Measurements from ENCODE around the gene CLASP1. TPM values are rescaled to one million over a fixed set of nuclear protein-coding genes. Genes with fewer than 3 reads are reported as not detected.

CLASP1 gene
- total and polyA plus RNA-seq, 2 experiments from 2014 or later, result 16.6 to 56.3 TPM

- no peak for TF ChIP-seq ZNF462 (CRISPR knock-in tag; IDR thresholded peaks at IDR 0.05)
- no peak for TF ChIP-seq EZH2 (IDR thresholded peaks at IDR 0.05; ENCODE audit: low read depth, unreplicated experiment)
- TF ChIP-seq JUNB (IDR thresholded peaks at IDR 0.05; ENCODE audit: unreplicated experiment), result no peak
- TF ChIP-seq POLR2AphosphoS5 (IDR thresholded peaks at IDR 0.05; ENCODE audit: low read depth), result no peak
- no peak for TF ChIP-seq STAT1 (IDR thresholded peaks at IDR 0.05; ENCODE audit: unreplicated experiment)
- no peak for TF ChIP-seq CREB1 (CRISPR knock-in tag; IDR thresholded peaks at IDR 0.05; ENCODE audit: low read depth)
- no peak for TF ChIP-seq ZNF331 (CRISPR knock-in tag; IDR thresholded peaks at IDR 0.05; ENCODE audit: low read depth)
Observed at GRCh38 chr2:121505986-121506586, 143.2 kb downstream of the CLASP1 start (continued).

- H3K4me3 Mint-ChIP-seq, result no peak overlapping the region
- H3K27ac Mint-ChIP-seq, result no peak overlapping the region
- H3K36me3 Mint-ChIP-seq (ENCODE audit: low read depth), result peaks cover 32% of the 10 kb centered on the region
- H3K4me1 ChIP-seq (ENCODE audit: insufficient read depth), result peaks cover 1% of the 10 kb centered on the region; the same call in 1 of the 2 replicates
- peaks cover 4% of the 10 kb centered on the region for H4K20me1 ChIP-seq (replicated peaks; ENCODE audit: insufficient read depth)
- H3K4me2 ChIP-seq, result no peak overlapping the region
- H3K9me2 ChIP-seq (ENCODE audit: insufficient read depth), result peaks cover 2% of the 10 kb centered on the region; the same call in 1 of the 2 replicates
- H3K27me3 ChIP-seq (ENCODE audit: insufficient read depth), result no peaks in the 10 kb centered on the region
- H3K36me3 ChIP-seq (ENCODE audit: insufficient read depth), result peaks cover 11% of the 10 kb centered on the region
- no peaks in the 10 kb centered on the region for H3F3A ChIP-seq (replicated peaks; ENCODE audit: low read depth)
- DNase-seq (ENCODE audit: low spot score) (no peak), ATAC-seq (no peak)
- no peak overlapping the region for H3K27ac ChIP-seq (ENCODE audit: low read depth)
- TF ChIP-seq ZNF331 (CRISPR knock-in tag; IDR thresholded peaks at IDR 0.05; ENCODE audit: low read depth) (no peak), ETS1 (IDR thresholded peaks at IDR 0.05) (no peak), NANOG (IDR thresholded peaks at IDR 0.05; ENCODE audit: borderline replicate concordance) (no peak), EZH2 (IDR thresholded peaks at IDR 0.05; ENCODE audit: low read depth, unreplicated experiment) (no peak), JUNB (IDR thresholded peaks at IDR 0.05; ENCODE audit: unreplicated experiment) (no peak), STAT1 (IDR thresholded peaks at IDR 0.05; ENCODE audit: unreplicated experiment) (no peak)
- no peak overlapping the region for H2AFZ ChIP-seq
- H3K4me3 ChIP-seq, result no peak overlapping the region
- no peaks in the 10 kb centered on the region for H3K27me3 Mint-ChIP-seq (ENCODE audit: insufficient read depth, low read depth, poor library complexity)
- peaks cover 17% of the 10 kb centered on the region for H3K79me2 ChIP-seq (replicated peaks; ENCODE audit: insufficient read depth)
- peaks cover 4% of the 10 kb centered on the region for H3K9me3 Mint-ChIP-seq
- peaks cover 8% of the 10 kb centered on the region; the same call in 2 of the 3 replicates for H3K4me1 Mint-ChIP-seq
Observed at GRCh38 chr2:121505005-121505404, 144.3 kb downstream of the CLASP1 start.
